ENCODE results near the gene TBC1D8. TPM values are rescaled to one million over a fixed set of nuclear protein-coding genes. Genes with fewer than 3 reads are reported as not detected.

The TBC1D8 gene
- total RNA-seq, 1 experiment from 2014 or later: 139 TPM

- BruUV-seq (replicated peaks): TSS peak; percentile 63
- Histone ChIP-seq H3K27ac (ENCODE audit: low read length) (peak overlapping the region; percentile 77), H3K9me3 (ENCODE audit: control insufficient read depth, insufficient read depth, low read depth, low read length) (no peaks in the 10 kb centered on the region), H3K36me3 (ENCODE audit: control insufficient read depth, insufficient read depth, low read length) (peaks cover 30% of the 10 kb centered on the region), H3K4me1 (ENCODE audit: control insufficient read depth, insufficient read depth, low read length) (peaks cover 60% of the 10 kb centered on the region), H3K4me3 (ENCODE audit: low read depth in 2 of 2, low read length in 2 of 2) (no peak overlapping the region), H3K27me3 (ENCODE audit: control insufficient read depth, insufficient read depth, low read length) (no peaks in the 10 kb centered on the region)
- in situ Hi-C loops (cut with HindIII; ENCODE audit: low pct_unique_long_range_greater_than_20kb, low sequenced_read_pairs): no loop called here
- ChIA-PET POLR2A (interaction anchor here (0.5 to 0.7 kb wide), 2 partner anchors 67 to 184 kb away, joined by 3 to 4 read pairs; no protein-coding TSS in a partner anchor), CTCF (interaction anchor here (1.0 to 1.1 kb wide), 3 partner anchors 198 to 413 kb away, joined by 3 to 5 read pairs (median 4); no protein-coding TSS in a partner anchor)
- ATAC-seq: peak; percentile 56
- no peak for TF ChIP-seq CTCF (IDR thresholded peaks at IDR 0.05)
- no peak for TF ChIP-seq REST (IDR thresholded peaks at IDR 0.05; ENCODE audit: insufficient read depth in 1 of 2, low read depth in 2 of 2, low read length in 1 of 2)
- no peak for TF ChIP-seq TCF7L2 (IDR thresholded peaks at IDR 0.05; ENCODE audit: low read depth, low read length)
- TF ChIP-seq POLR2AphosphoS5 (IDR thresholded peaks at IDR 0.05; ENCODE audit: low read depth, low read length): peak; percentile 88
- TF ChIP-seq SIN3A (IDR thresholded peaks at IDR 0.05; ENCODE audit: borderline replicate concordance, insufficient read depth, low read depth, low read length): no peak
- no peak for DNase-seq (ENCODE audit: low read depth, low spot score)
- intact Hi-C loops (cut with micrococcal nuclease; ENCODE audit: unreplicated experiment): no loop called here
These were observed 143.5 kb downstream of the TBC1D8 start for GRCh38 chr2:101007415-101008345.

GRCh38 chr2:101006065-101006715, 145.0 kb downstream of the TBC1D8 start:
- H3K27me3 ChIP-seq (ENCODE audit: control insufficient read depth, insufficient read depth, low read length): no peaks in the 10 kb centered on the region
- BruUV-seq (replicated peaks): no TSS peak
- H3K4me1 ChIP-seq (ENCODE audit: control insufficient read depth, insufficient read depth, low read length): peaks cover 57% of the 10 kb centered on the region
- peaks cover 23% of the 10 kb centered on the region for H3K36me3 ChIP-seq (ENCODE audit: control insufficient read depth, insufficient read depth, low read length)
- TF ChIP-seq TCF7L2 (IDR thresholded peaks at IDR 0.05; ENCODE audit: low read depth, low read length): no peak
- TF ChIP-seq POLR2AphosphoS5 (IDR thresholded peaks at IDR 0.05; ENCODE audit: low read depth, low read length): peak; percentile 22; the same call in 1 of the 2 replicates
- intact Hi-C loops (cut with micrococcal nuclease; ENCODE audit: unreplicated experiment): no loop called here
- no peak overlapping the region for H3K4me3 ChIP-seq (ENCODE audit: low read depth in 2 of 2, low read length in 2 of 2)
- in situ Hi-C loops (cut with HindIII; ENCODE audit: low pct_unique_long_range_greater_than_20kb, low sequenced_read_pairs): no loop called here
- no peak for ATAC-seq
- DNase-seq (ENCODE audit: low read depth, low spot score): no peak
- no peaks in the 10 kb centered on the region for H3K9me3 ChIP-seq (ENCODE audit: control insufficient read depth, insufficient read depth, low read depth, low read length)
- ChIA-PET POLR2A (no interaction called here), CTCF (no interaction called here)
- H3K27ac ChIP-seq (ENCODE audit: low read length): peak overlapping the region; percentile 25; the same call in 1 of the 2 replicates

Data from Panc1 (cell line).